ENCODE results near the gene MAP3K14.

- TF ChIP-seq REST (IDR thresholded peaks at IDR 0.05; ENCODE audit: insufficient read depth in 1 of 2, low read depth in 2 of 2, low read length in 2 of 2): no peak
- TF ChIP-seq POLR2AphosphoS5 (IDR thresholded peaks at IDR 0.05; ENCODE audit: low read depth, low read length): no peak
Measured at GRCh38 chr17:45347444-45347843, 30.6 kb upstream of the MAP3K14 start.

Measured in PFSK-1 (cell line).